GM19351 (cell line): Measurements from ENCODE around the gene ABCC6.
"Not testable (repeated sequence)": the region's sequence is repeated elsewhere in the genome, so short reads cannot be mapped to it uniquely, and the experiment has no call there.

ENCODE experiments used
- ATAC-seq: cut with Tn5 transposase; IDR thresholded peaks from one replicate; pipeline ENCODE4 v1.9.1; 2021; ENCODE audit warnings: mild to moderate bottlenecking, moderate library complexity; ENCODE audit not compliant: unreplicated experiment

ABCC6 gene

GRCh38 chr16:16222850-16223661 lies at the start of gene ABCC6:
Gene ABCC6 (minus strand): TSS chr16:16223494. CDS start chr16:16223434, 60 bp downstream.
- ATAC-seq: not testable (repeated sequence)

- ATAC-seq: not testable (repeated sequence)
Observed at GRCh38 chr16:16272573-16273221, 49.4 kb upstream of the ABCC6 start.

DNA sequence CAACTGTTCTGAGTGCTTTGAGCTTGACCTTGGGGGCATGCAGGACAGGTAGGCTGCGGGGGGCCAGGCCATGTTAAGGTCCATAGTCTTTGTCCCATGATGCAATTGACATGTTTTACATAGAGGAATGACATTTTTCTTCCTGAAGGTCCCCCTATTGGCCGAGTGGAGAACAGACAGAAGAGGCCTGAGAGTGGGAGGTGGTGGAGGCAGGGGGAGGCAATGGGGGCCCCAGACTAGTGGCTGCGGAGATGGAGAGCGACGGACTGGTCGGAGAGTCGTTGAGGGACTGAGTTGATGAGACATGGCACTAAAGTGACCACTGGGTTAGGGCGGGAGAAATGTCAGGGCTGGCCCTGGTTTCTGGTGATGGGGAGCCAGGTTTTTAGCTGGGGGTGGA lies 48.4 kb upstream of the ABCC6 start:
- not testable (repeated sequence) for ATAC-seq

DNA sequence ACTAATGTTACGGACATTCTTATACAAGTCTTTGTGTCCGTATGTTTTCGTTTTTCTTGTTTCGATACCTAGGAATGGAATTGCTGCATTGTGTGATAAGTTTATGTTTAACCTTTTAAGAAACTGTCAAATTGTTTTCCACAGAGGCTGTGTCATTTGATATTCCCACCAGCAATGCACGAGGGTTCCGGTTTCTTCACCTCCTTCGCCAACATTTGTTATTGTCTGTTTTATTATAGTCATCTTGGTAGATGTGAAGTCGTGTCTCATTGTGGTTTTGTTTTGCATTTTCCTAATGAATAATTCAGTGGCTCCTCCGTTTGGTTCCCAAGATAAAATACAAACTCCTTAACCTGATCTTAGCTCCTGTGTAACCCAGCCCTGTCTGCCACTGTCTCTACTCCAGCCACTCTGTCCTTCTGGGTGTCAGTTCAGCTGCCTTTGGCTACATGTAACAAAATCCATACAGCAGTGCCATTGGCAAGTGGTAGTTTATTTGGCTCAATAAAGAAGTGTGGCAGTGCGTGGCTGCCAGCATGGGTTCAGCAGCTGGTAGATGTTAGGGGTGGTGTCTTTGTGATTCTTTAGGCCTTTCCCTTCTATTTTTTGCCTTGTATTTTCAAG lies 45.0 kb upstream of the ABCC6 start:
- ATAC-seq: not testable (repeated sequence)

DNA sequence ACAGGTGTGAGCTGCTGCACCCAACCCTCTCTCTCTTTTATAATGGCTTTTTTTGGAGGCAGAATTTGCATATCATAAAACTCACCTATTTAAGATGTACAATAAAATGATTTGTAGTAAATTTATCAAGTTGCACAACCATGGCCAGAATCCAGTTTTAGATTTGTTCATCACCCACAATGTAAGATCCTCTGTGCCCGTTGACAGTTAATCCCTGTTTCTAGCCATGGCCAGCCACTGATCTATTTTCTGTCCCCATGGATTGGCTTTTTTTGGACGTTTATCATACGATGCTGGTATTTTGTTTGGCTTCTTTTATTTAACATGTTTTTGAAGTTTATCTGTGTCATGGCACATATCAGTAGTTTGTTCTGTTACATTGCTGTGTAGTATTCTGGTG lies 44.4 kb upstream of the ABCC6 start:
- ATAC-seq: not testable (repeated sequence)

DNA sequence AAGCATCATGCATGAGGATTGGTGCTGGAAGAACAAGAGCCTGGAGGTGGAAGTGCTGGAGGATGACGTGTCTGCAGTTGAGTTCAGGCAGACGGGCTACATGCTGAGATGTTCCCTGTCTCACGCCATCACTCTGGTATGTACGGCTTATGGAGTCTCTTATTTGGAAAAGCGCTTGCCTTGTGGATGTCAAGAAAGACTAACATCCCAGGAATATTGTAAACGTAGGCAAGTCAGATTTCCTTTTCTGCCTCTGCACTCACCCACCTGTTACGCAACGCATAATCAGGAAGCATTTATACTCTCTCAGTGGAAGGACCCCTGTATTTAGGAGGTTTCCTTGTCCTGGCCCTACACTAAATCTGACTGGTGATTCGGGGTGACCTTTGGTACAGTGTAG lies 41.8 kb upstream of the ABCC6 start:
- ATAC-seq: not testable (repeated sequence)

DNA sequence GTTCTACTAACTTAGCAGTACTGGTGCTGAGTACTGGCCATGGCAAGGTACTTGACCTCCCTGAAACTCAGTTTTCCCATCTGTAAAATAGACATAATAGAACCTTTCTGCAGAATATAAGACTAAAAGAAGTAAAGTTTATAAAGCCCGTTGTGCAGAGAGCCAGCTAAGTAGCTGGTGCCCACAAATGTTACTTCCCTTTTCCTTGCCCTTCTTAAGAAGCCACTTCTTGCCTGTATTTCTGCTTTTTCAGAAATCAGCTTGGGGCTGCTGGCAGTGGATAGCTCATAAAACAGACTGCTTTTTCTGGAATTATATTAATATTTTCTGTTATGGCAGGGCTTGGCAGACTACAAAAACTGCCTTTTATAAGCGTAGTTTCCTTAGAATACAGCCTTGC lies 40.7 kb upstream of the ABCC6 start:
- not testable (repeated sequence) for ATAC-seq

DNA sequence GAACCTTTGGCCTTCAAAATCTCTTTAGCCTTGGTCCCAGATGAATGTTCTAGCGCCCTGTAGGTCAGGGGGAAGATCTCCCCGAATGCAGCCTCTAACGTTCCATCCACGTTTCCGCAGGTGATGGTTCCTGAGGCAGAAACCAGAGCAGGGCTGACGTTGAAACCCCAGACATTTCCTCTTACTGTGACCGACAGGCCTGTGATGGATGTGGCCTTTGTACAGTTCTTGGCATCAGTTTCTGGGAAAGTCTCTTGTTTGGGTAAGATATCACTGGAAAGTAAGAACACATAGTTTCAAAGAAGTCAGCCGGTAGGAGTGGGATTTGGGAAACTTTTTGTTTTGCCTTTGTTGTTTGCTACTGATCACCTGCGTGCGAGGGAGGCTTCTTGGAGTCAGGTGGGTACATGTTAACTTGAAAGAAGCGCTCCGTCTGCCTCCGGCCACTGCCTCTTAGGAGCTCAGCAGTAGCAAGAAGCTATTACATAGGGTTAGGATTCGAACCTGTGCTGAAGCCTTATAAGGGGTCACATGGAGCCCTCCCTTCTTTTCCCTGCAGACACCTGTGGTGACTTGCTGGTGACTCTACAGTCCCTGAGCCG lies 39.8 kb upstream of the ABCC6 start:
- not testable (repeated sequence) for ATAC-seq

DNA sequence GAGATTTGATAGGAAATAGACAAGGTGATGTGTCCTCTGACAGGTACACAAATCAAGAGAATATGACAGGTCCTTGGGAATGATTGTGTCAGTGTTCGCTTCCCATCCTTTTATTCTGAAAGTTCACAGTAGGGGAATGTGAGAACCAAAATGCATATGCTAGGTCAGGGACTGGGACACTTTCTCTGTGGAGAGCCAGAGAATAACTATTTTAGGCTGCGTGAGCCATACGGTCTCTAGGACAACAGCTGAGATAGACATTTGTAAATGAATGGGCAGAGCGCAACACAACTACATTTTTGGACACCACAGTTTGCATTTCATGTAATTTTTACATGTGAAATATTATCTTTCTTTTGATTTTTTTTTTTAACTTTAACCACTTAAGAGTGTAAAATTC lies 36.7 kb upstream of the ABCC6 start:
- ATAC-seq: not testable (repeated sequence)

DNA sequence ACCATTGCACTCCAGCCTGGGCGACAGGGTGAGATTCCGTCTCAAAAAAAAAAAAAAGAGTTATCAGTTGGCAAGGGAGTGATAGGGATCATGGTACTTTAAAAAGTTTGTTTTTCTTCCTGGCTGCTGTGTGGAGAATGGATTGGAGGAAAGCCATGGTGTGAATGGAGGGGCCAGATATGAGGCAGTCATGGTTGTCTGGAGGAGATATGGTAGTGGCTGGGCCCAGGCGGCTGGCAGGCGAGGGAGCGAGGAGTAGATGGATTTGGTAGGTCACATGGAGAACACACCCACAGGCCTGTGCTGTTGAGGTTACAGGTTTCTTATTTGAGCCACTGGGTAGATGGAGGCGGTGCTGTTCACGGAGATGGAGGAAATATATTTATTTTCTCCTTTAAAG lies 35.5 kb upstream of the ABCC6 start:
- ATAC-seq: not testable (repeated sequence)

DNA sequence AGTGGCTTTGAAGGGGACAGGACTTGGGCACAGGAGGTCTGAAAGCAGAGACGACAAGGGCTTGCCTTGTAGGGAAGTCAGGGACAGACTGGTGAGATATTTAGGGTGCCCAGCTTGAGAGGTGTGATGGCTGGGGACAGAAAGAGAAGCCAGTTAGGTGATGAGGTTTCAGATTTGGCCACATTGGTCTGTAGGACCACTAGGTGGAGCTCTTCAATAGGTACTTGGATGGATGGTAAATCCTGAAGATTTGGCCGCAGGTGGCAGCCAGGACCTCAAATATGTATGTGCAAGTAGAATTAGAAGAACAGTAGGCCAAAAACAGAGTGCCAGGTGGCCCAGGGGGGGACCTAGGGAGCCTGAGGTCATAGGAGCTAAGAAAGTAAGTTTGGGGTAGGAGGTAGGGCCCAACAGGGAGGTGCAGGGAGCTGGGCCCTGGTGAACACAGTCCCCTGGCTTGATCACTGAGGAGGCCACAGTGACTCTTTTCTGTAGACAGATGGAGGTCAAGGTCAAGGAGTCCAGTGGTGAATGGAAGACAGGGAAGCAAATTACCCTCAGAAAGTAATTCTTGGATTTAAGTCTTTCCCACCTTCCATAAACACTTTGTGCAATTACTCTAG lies 34.1 kb upstream of the ABCC6 start:
- not testable (repeated sequence) for ATAC-seq

GRCh38 chr16:16252377-16252776 lies 29.1 kb upstream of the ABCC6 start:
- ATAC-seq: not testable (repeated sequence)

GRCh38 chr16:16249621-16250330 lies 26.5 kb upstream of the ABCC6 start:
- not testable (repeated sequence) for ATAC-seq

GRCh38 chr16:16247439-16247838 lies 24.1 kb upstream of the ABCC6 start:
- not testable (repeated sequence) for ATAC-seq

DNA sequence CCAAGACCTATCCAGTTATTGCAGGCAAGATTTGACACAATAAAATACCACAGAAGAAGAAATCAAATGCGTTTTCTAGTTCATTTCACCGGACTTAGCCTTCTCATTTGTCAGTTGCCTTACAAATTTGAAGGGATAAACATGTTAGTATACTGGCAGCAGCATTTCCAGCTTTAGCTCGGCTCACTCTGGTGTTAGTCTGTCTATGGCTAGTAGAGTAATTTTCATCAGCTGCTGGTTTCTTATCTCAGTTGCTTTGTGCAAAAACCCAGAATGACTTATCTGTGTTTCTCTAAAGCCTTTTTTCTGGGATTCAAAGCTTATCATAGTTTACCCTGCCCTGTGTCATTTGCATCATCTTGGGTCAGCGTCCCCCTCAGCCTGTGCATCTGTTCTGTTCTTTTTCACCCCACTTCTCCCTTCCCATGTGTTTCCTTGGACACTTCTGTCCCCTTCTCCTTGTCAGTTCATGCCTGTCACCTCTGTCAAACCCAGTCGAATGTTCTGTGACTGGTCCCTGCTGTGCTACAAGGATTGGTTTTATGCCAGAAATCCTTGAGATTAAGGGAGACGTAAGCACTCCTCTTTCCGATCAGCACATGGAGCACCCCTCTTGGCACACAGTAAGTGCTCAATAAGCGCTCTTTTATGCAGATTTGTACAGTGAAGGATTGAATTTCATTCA lies 23.4 kb upstream of the ABCC6 start:
- not testable (repeated sequence) for ATAC-seq

DNA sequence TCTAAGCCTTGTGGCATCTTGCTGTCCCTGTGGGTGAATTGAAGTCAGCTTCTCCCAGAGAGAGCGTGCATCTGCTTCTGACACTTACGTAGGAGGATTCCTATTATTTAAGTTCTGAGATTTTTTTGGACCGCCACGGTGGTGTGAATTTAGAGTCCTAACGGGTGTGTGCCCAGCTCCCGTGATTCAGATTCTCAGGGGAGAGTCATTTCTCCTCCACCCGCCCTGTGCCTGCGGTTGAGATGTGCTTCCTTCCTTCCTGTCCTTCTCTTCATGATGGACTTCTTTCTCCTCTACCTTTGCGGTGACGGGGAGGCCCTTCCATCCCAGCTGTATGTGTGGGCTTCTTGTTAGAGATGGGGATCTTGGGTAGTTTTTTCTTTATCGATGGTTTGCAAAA lies 20.6 kb upstream of the ABCC6 start:
- ATAC-seq: not testable (repeated sequence)

GRCh38 chr16:16240667-16241066 lies 17.4 kb upstream of the ABCC6 start:
- not testable (repeated sequence) for ATAC-seq

GRCh38 chr16:16237738-16238137 lies 14.4 kb upstream of the ABCC6 start:
- ATAC-seq: not testable (repeated sequence)

GRCh38 chr16:16237071-16237470 lies 13.8 kb upstream of the ABCC6 start:
- ATAC-seq: not testable (repeated sequence)

DNA sequence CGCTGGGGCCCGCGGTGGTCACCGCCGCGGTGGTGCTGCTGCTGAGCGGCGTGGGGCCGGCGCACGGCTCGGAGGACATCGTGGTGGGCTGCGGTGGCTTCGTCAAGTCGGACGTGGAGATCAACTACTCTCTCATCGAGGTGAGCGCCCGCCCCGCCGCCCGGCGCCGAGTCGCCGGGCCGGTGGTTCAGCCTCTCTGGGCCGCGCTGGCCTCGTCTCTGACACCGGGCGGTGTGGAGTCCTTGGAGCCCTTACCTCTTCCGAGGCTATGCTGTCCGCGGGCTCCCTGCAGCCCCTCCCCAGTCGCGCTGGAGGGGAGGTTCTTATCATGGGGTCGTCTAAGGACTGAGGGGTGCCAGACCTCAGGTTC lies 9.4 kb upstream of the ABCC6 start:
- ATAC-seq: peak; percentile 38
